Ovary (tissue), 3 donors: ENCODE data around the gene ADISSP.

Experiments used
- CTCF ChIP-seq, 3 donors: fragments of 450-650 bp in 2 of 3; fragments of 200-600 bp in 1 of 3; IDR thresholded peaks; one replicate each; pipeline versions ENCODE4 v1.5.1 to v1.8.0; 2016 to 2022; ENCODE audit warnings: antibody characterized with exemption in 3 of 3, mild to moderate bottlenecking in 1 of 3
- POLR2A ChIP-seq: fragments of 450-650 bp; IDR thresholded peaks from one replicate; pipeline ENCODE4 v1.6.1; 2017; ENCODE audit warnings: antibody characterized with exemption, mild to moderate bottlenecking, moderate library complexity
- donor health status: DM: no; HTN: no; CAD: no.

GRCh38 chr20:3716195-3716834, 51.2 kb downstream of the ADISSP start:
- TF ChIP-seq CTCF (IDR thresholded peaks at IDR 0.05) (peak; percentile 29 to 47 (median 40)), POLR2A (no peak)
